Neural progenitor cell (in vitro differentiated cells): ENCODE measurements around the gene MINDY4. TPM values are rescaled to one million over a fixed set of nuclear protein-coding genes. Genes with fewer than 3 reads are reported as not detected.
A peak's percentile ranks its signal among the peaks of the same experiment; 100 is the strongest.

Experiments
- DNase-seq: peaks from one replicate; pipeline ENCODE4 v3.0.0-alpha.2; 2016; ENCODE audit warnings: low spot score
- H2AFZ ChIP-seq: fragments of 200-600 bp; sonication (generic); replicated peaks from 2 replicates; pipeline ENCODE4 v1.6.1; 2016; ENCODE audit warnings: antibody characterized with exemption
- H3F3A ChIP-seq: fragments of 200-600 bp; sonication (generic); 2 replicates; pipeline ENCODE4 v1.6.1; 2016; ENCODE audit warnings: antibody characterized with exemption, low read depth
- H3K27ac ChIP-seq: fragments of 200-600 bp; sonication (generic); 2 replicates; pipeline ENCODE4 v1.5.1; 2016; ENCODE audit warnings: mild to moderate bottlenecking
- H3K27me3 ChIP-seq: fragments of 200-600 bp; sonication (generic); 2 replicates; pipeline ENCODE4 v1.6.1; 2016; ENCODE audit warnings: mild to moderate bottlenecking, moderate library complexity
- H3K36me3 ChIP-seq: fragments of 200-600 bp; sonication (generic); 2 replicates; pipeline ENCODE4 v1.5.1; 2016
- H3K4me1 ChIP-seq: fragments of 200-600 bp; sonication (generic); 2 replicates; pipeline ENCODE4 v1.6.1; 2016; ENCODE audit warnings: mixed run types
- H3K4me2 ChIP-seq: fragments of 200-600 bp; sonication (generic); 2 replicates; pipeline ENCODE4 v1.6.1; 2016
- H3K4me3 ChIP-seq: fragments of 200-600 bp; sonication (generic); 2 replicates; pipeline ENCODE4 v1.5.1; 2016
- H3K79me2 ChIP-seq: fragments of 200-600 bp; sonication (generic); 2 replicates; pipeline ENCODE4 v1.6.1; 2016; ENCODE audit warnings: low read depth
- H3K9ac ChIP-seq: fragments of 200-600 bp; sonication (generic); 2 replicates; pipeline ENCODE4 v1.6.1; 2016
- H3K9me3 ChIP-seq: fragments of 200-600 bp; sonication (generic); 2 replicates; pipeline ENCODE4 v1.5.1; 2016; ENCODE audit warnings: low read depth
- H4K20me1 ChIP-seq: fragments of 200-600 bp; sonication (generic); 2 replicates; pipeline ENCODE4 v1.6.1; 2016; ENCODE audit warnings: low read depth
- H3K27ac Mint-ChIP-seq: 3 replicates; pipeline ENCODE4 v1.8.0; 2021; ENCODE audit warnings: mixed read lengths
- H3K27me3 Mint-ChIP-seq: 2 replicates; pipeline ENCODE4 v1.8.0; 2022; ENCODE audit warnings: low read depth, mild to moderate bottlenecking, inconsistent platforms, moderate library complexity, mixed read lengths; ENCODE audit not compliant: insufficient read depth
- H3K36me3 Mint-ChIP-seq: 3 replicates; pipeline ENCODE4 v1.8.0; 2021; ENCODE audit warnings: mixed read lengths
- H3K4me1 Mint-ChIP-seq: 3 replicates; pipeline ENCODE4 v1.8.0; 2021; ENCODE audit warnings: mixed read lengths
- H3K4me3 Mint-ChIP-seq: 3 replicates; pipeline ENCODE4 v1.8.0; 2021; ENCODE audit warnings: mild to moderate bottlenecking, moderate library complexity, mixed read lengths
- H3K9me3 Mint-ChIP-seq: 3 replicates; pipeline ENCODE4 v1.8.0; 2020; ENCODE audit warnings: mixed read lengths
- EZH2 ChIP-seq: fragments of 200-600 bp; sonication (generic); IDR thresholded peaks from 2 replicates; pipeline ENCODE4 v1.6.1; 2017; ENCODE audit warnings: antibody characterized with exemption, mild to moderate bottlenecking, moderate library complexity
- EZH2phosphoT487 ChIP-seq: fragments of 200-600 bp; sonication (generic); IDR thresholded peaks from 2 replicates; pipeline ENCODE4 v1.6.1; 2017; ENCODE audit warnings: antibody characterized with exemption
- total RNA-seq: library from RNA; depleted of rRNA; stranded (reverse); fragments of >200 nt; gene quantifications from 2 replicates; pipeline ENCODE4 v1.2.3, GENCODE V29; 2015; ENCODE audit warnings: low replicate concordance
- TF ChIP-seq, protein P1 (sequence below): fragments of 200-600 bp; sonication (generic); IDR thresholded peaks from 2 replicates; pipeline ENCODE4 v1.5.1; 2017; ENCODE audit warnings: antibody characterized with exemption, mild to moderate bottlenecking

The MINDY4 gene
- total RNA-seq, 1 donor from 2014 or later, result 5.9 TPM

DNA sequence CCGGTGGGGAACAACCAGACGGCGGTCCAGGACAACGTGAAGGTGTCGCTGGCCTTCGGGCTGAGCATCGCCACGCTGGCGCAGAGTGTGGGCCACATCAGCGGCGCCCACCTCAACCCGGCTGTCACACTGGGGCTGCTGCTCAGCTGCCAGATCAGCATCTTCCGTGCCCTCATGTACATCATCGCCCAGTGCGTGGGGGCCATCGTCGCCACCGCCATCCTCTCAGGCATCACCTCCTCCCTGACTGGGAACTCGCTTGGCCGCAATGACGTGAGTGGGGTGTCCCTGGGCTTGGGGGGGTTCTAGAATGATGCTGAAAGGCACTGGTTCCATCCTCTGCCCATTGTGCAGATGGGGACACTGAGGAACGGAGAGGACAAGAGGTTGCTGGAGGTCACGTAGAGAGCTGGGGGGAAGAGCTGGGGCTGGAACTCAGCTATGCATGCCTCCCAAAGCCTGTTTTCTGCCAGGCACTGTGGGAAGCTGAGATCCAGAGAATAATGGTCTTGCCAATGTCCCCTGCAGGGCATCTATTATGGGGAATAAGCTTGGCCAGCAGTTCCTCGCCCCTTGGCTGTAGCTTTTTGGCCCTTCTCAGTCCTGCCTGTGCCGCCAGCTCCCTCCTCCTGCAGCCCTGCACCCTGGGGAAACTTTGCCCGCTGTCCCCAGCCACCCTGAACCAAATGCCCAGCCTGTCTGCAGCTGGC lies 141.0 kb downstream of the MINDY4 start:
- Mint-ChIP-seq H3K4me3 (peak overlapping the region; percentile 67), H3K9me3 (no peaks in the 10 kb centered on the region), H3K27me3 (peaks cover 9% of the 10 kb centered on the region), H3K4me1 (peaks cover 28% of the 10 kb centered on the region), H3K36me3 (no peaks in the 10 kb centered on the region), H3K27ac (peak overlapping the region; percentile 69)
- Histone ChIP-seq H3K4me3 (no peak overlapping the region), H3K27me3 (no peaks in the 10 kb centered on the region), H3F3A (no peaks in the 10 kb centered on the region), H3K9me3 (no peaks in the 10 kb centered on the region), H4K20me1 (no peaks in the 10 kb centered on the region), H3K79me2 (no peaks in the 10 kb centered on the region), H3K9ac (no peak overlapping the region), H2AFZ (no peak overlapping the region), H3K4me1 (peaks cover 34% of the 10 kb centered on the region), H3K27ac (no peak overlapping the region), H3K36me3 (no peaks in the 10 kb centered on the region), H3K4me2 (no peak overlapping the region)
- TF ChIP-seq EZH2, result no peak
- no peak for DNase-seq

GRCh38 chr7:30912731-30912985 lies 141.4 kb downstream of the MINDY4 start:
- Mint-ChIP-seq H3K9me3 (no peaks in the 10 kb centered on the region), H3K27me3 (peaks cover 9% of the 10 kb centered on the region), H3K4me3 (peak overlapping the region; percentile 67), H3K4me1 (peaks cover 28% of the 10 kb centered on the region), H3K27ac (peak overlapping the region; percentile 47), H3K36me3 (no peaks in the 10 kb centered on the region)
- H4K20me1 ChIP-seq, result no peaks in the 10 kb centered on the region
- no peak overlapping the region for H3K9ac ChIP-seq
- H3F3A ChIP-seq, result no peaks in the 10 kb centered on the region
- no peaks in the 10 kb centered on the region for H3K27me3 ChIP-seq
- H3K36me3 ChIP-seq, result no peaks in the 10 kb centered on the region
- TF ChIP-seq, protein P1, sequence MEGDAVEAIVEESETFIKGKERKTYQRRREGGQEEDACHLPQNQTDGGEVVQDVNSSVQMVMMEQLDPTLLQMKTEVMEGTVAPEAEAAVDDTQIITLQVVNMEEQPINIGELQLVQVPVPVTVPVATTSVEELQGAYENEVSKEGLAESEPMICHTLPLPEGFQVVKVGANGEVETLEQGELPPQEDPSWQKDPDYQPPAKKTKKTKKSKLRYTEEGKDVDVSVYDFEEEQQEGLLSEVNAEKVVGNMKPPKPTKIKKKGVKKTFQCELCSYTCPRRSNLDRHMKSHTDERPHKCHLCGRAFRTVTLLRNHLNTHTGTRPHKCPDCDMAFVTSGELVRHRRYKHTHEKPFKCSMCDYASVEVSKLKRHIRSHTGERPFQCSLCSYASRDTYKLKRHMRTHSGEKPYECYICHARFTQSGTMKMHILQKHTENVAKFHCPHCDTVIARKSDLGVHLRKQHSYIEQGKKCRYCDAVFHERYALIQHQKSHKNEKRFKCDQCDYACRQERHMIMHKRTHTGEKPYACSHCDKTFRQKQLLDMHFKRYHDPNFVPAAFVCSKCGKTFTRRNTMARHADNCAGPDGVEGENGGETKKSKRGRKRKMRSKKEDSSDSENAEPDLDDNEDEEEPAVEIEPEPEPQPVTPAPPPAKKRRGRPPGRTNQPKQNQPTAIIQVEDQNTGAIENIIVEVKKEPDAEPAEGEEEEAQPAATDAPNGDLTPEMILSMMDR, result no peak
- TF ChIP-seq EZH2phosphoT487 (no peak), EZH2 (no peak)
- H3K79me2 ChIP-seq, result no peaks in the 10 kb centered on the region
- no peak overlapping the region for H2AFZ ChIP-seq
- no peak overlapping the region for H3K4me3 ChIP-seq
- no peak overlapping the region for H3K4me2 ChIP-seq
- no peaks in the 10 kb centered on the region for H3K9me3 ChIP-seq
- no peak overlapping the region for H3K27ac ChIP-seq
- H3K4me1 ChIP-seq, result peaks cover 38% of the 10 kb centered on the region
- no peak for DNase-seq

GRCh38 chr7:30912986-30913811 lies 142.0 kb downstream of the MINDY4 start:
- no peak for DNase-seq
- no peak for TF ChIP-seq EZH2
- Histone ChIP-seq H3K4me3 (no peak overlapping the region), H2AFZ (no peak overlapping the region), H3K9me3 (no peaks in the 10 kb centered on the region), H3K9ac (no peak overlapping the region), H3K4me1 (peaks cover 38% of the 10 kb centered on the region), H3F3A (no peaks in the 10 kb centered on the region), H3K27ac (no peak overlapping the region), H4K20me1 (no peaks in the 10 kb centered on the region), H3K79me2 (no peaks in the 10 kb centered on the region), H3K4me2 (no peak overlapping the region), H3K36me3 (no peaks in the 10 kb centered on the region), H3K27me3 (no peaks in the 10 kb centered on the region)
- H3K9me3 Mint-ChIP-seq, result no peaks in the 10 kb centered on the region
- no peaks in the 10 kb centered on the region for H3K36me3 Mint-ChIP-seq
- H3K27me3 Mint-ChIP-seq, result peaks cover 9% of the 10 kb centered on the region
- H3K4me1 Mint-ChIP-seq, result peaks cover 28% of the 10 kb centered on the region
- H3K27ac Mint-ChIP-seq, result peak overlapping the region; percentile 47
- H3K4me3 Mint-ChIP-seq, result peak overlapping the region; percentile 67

- Mint-ChIP-seq H3K4me3 (no peak overlapping the region), H3K9me3 (no peaks in the 10 kb centered on the region), H3K36me3 (no peaks in the 10 kb centered on the region), H3K27ac (peak overlapping the region; percentile 42), H3K27me3 (peaks cover 9% of the 10 kb centered on the region), H3K4me1 (peaks cover 28% of the 10 kb centered on the region)
- DNase-seq, result no peak
- no peaks in the 10 kb centered on the region for H3K27me3 ChIP-seq
- no peaks in the 10 kb centered on the region for H4K20me1 ChIP-seq
- no peak overlapping the region for H2AFZ ChIP-seq
- TF ChIP-seq, protein P1, result no peak
- no peak for TF ChIP-seq EZH2phosphoT487
- H3K4me1 ChIP-seq, result peaks cover 38% of the 10 kb centered on the region
- H3F3A ChIP-seq, result no peaks in the 10 kb centered on the region
- no peak overlapping the region for H3K4me2 ChIP-seq
- no peak overlapping the region for H3K27ac ChIP-seq
- no peaks in the 10 kb centered on the region for H3K36me3 ChIP-seq
- no peak overlapping the region for H3K9ac ChIP-seq
- no peak overlapping the region for H3K4me3 ChIP-seq
- H3K9me3 ChIP-seq, result no peaks in the 10 kb centered on the region
- no peaks in the 10 kb centered on the region for H3K79me2 ChIP-seq
Observed at GRCh38 chr7:30913821-30914515, 142.8 kb downstream of the MINDY4 start.
